GM21576 (cell line): ENCODE data around the gene CYTH4.
"Not testable (repeated sequence)": the region's sequence is repeated elsewhere in the genome, so short reads cannot be mapped to it uniquely, and the experiment has no call there.

Experiments used
- ATAC-seq: cut with Tn5 transposase; IDR thresholded peaks from one replicate; pipeline ENCODE4 v1.9.1; 2021; ENCODE audit warnings: mild to moderate bottlenecking, moderate library complexity; ENCODE audit not compliant: unreplicated experiment

CYTH4 gene

DNA sequence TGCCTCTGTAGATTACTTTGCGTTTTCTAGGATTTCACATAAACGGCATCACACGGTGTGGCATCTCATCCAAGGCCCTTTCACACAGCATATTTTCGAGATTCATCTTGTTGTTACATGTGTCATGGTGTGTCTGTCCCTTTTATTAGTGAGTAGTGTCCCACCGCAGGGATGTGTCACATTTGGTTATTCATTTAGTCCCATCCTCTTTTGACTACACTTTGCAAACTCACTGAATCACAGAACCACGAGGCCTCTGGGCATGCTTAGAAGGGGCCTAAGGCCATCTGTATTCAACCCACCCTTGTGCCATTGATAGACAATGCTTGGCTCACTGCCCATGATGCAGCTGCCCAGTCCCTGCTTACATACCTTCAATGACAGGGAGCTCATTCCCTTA is 34.1 kb upstream of the CYTH4 start:
- no peak for ATAC-seq

DNA sequence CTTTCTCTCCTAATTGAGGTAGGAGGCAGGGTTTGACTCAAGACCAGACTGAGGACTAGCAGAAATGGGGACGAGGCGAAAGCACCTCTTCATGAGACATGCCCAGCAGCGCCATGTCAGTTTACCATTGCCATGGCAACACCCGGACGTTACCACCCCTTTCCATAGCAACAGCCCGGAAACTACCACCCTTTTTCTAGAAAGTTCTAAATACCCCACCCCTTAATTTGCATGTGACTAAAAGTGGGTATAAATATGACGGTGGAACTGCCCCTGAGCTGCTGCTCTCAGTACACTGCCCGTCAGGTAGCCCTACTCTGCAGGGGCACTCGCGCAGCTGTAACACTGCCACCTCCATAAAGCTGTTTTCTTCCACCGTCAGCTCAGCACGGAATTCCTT is 32.3 kb upstream of the CYTH4 start:
- no peak for ATAC-seq

DNA sequence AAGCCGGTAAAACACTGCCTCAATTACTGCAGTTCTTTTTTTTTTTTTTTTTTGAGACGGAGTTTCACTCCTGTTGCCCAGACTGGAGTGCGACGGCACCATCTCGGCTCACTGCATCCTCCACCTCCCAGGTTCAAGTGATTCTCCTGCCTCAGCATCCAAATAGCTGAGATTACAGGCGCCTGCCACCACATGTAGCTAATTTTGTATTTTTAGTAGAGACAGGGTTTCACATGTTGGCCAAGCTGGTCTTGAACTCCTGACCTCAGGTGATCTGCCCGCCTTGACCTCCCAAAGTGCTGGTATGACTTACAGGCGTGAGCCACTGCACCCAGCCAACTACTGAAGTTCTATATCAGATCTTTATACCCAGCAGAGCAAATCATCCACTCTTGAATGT is 30.5 kb upstream of the CYTH4 start:
- not testable (repeated sequence) for ATAC-seq

DNA sequence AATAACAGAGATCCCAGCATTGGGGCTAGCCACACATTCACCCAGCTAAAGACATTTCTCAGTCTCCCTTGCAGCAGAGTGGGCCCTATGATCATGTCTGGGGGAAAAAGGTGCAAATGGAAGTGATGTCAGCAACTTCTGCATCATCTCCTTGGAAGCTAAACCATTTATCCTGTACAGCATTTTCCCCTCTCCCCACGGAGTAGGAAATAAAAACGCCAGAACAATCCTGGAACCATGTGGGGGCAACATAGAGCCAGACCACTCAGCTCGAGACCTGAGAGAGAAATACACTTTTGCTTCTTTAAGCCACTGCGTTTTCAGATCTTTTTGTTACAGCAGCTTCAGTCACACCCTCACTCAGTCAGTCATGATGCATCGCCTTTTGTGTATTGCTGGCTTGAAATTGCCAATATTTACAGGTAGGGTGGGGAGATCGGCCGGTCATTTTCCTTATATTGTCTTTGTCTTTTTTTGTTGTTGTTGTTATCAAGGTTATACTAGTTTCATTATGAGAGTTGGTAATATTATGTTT is 29.1 kb upstream of the CYTH4 start:
- no peak for ATAC-seq

DNA sequence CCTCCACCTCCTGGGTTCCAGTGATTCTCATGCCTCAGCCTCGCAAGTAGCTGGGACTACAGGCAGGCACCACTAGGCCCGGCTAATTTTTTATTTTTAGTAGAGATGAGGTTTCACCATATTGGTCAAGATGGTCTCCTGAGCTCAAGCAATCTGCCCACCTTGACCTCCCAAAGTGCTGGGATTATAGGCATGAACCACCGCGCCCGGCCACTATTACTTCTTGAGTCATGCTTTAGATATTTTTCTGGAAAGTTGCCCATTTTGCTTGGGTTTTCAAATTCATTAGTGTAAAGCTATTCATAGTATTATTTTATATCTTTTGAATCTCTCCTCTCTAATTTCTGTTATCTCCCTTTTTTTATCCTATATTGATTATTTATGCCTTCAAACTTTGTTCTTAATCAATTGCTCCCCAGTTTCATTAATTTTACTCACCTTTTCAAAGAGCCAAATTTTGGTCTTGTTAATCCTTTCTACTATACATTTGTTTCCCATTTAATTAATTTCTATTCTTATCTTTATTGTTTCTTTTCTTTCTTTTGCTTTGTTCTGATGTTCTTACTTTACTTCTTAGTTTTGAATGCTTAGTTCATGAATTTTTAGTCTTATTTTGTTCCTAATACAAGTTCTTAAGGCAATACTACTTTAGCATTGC is 28.0 kb upstream of the CYTH4 start:
- no peak for ATAC-seq

DNA sequence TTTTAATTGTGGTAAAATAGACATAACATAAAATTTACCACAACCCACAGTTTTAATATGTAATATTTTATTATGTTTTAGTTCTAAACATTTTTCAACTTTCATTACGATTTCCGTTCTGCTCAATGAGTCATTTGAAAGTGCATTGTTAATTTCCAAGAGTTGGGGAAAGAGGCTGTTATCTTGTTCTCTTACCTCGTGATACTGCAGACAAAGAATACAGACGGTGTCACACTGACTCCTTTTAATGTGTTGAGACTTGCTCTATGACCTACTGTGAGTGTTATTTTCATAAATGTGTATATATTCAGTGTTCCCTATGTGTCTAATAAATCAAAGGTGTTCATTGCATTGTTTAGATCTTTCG is 27.5 kb upstream of the CYTH4 start:
- ATAC-seq = no peak

DNA sequence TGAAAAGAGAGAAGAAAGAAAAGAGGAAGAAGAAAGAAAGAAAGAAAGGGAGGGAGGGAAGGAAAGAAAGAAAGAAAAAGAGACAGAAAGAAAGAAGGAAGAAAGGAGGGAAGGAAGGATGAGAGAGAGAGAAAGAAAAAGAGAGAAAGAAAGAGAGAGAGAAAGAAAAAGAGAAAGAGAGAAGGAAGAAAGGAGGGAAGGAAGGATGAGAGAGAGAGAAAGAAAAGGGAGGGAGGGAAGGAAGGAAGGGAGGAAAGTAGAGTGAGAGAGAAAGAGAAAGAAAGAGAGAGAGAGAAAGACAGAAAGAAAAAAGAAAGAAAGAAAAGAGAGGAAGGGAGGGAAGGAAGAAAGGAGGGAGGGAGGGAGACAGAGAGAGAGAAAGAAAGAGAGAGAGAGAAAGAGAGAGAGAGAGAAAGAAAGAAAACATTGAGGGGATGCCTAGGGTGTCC is 26.7 kb upstream of the CYTH4 start:
- no peak for ATAC-seq

DNA sequence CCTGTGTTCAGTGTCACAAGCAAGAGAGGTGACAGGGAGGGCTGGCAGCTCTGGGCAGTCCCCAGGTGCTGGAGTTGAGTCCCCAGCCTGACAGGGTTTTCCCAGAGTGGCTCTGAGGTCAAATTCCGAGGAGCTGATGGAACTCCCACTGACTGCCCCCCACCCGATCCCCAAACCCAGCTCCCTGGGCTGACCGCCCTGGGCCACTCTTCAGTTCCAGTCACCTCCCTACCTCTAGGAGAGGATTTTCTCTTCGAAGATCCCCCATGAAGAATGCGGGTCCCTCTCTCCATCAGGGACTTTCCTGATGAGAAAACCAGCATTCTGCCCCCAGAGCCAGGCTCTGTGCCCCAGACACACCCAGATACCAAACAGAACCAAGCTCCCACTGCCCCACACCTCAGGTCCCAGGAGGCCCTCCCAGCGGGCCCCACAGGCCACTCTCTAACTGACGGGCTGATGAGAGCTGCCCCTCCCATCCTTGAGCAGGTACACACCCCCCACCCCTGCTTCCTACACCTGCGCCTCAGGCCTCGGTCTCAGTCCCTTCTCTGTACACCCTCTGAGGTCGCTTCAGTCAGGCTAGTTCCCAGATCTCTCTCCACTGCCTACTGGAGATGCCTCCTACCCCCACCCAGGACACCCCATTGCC is 26.1 kb upstream of the CYTH4 start:
- ATAC-seq = no peak

DNA sequence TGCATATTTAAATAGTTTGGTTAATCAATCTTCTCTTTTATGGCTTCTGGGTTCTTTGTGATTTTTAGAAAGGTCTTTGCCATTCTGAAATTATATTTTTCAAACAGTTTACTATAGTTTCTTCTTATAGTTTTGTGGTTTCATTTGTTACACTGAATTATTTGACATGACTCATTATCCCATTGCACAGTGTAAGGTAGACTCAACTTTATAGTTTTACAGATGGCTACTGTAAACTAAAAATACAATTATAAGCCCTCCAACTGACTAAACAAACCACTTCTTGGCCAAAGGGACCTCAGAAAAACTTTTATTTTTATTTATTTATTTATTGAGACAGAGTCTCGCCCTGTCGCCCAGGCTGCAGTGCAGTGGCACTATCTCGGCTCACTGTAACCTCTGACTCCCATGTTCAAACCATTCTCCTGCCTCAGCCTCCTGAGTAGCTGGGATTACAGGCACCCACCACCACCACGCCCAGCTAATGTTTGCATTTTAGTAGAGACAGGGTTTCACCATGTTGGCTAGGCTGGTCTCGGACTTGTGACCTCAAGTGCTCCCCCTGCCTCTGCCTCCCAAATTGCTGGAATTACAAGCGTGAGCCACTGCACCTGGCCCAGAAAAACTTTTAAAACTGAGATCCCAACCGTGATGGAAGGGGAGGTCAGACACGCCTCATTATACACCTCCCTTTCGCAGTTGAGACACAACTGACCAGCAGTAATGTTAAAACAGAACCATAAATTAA is 24.1 kb upstream of the CYTH4 start:
- ATAC-seq = no peak

DNA sequence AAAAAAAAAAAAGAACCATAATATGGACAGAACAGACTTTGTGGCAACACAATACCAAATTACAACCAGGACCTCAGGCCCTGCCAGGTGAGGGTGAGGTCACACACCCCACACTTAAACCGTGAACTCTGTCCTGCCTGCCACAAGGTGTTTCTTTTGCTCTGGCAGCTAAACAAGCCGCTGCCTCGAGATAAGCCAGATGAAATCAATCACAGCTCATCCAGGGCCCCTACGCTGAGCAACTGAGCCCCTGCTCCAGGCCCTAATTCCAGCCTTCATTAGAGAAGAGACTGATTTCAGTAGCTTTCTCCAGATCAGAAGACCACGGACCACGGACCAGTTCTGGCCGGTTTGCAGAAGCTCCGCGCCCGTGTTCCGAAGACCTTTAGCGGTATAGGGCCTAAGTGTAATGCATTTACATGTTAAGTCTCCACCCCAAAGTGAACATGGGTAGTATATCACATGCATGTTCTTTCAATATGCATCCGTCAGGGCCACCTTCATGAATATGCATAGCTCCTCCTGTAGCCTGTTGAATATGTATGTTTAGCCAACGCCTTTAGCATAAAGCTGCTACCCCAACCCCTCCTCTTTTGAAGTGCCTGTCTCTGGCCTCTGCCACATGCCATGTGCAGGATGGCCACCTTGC is 23.4 kb upstream of the CYTH4 start:
- ATAC-seq = no peak

DNA sequence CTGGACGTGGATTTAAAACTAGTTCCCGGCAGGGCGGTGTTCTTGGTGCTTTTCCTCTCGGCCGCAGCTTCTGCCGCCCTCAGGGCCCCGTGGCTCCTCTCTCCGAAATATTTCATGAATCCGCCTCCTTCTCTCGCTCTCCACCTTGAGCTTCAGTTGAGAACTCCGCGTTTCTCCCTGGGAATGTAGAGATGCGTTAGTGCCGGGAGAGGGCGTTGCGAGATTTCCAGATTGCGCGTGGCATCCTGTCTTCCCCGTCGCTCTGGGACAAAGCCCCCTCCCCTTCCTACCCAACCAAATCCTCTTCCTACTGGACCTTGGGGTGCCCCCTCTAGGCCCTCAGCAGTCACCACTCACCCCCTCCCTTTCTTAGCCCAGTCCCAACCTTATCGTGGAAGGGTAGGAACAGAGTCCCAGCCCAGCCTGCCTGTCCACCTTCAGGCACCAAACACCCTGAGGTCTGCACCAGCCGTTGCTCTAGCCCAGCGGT is 22.7 kb upstream of the CYTH4 start:
- no peak for ATAC-seq

DNA sequence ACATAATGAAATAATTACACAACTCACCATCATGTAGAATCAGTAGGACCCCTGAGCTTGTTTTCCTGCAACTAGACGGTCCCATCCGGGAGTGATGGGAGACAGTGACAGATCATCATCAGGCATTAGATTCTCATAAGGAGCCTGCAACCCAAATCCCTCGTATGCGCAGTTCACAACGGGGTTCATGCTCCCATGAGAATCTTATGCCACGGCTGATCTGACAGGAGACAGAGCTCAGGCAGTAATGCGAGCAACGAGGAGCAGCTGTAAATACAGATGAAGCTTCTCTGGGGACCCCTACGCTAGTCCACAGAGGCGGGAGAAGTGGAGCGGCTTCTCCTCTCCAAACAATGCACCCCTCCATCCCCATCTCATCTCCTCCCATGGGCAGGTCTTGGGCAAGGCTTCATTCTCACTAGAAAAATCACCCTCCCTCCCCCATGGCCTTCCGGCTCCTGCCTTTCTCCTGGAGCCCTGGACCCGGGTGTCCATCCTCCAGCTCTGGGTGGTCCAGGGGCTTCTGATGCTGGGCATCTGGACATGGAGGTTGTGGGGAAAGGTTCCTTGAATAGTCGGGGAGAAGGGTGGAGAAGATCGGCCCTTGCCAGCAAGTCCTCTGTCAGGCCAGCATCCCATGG is 22.0 kb upstream of the CYTH4 start:
- no peak for ATAC-seq

DNA sequence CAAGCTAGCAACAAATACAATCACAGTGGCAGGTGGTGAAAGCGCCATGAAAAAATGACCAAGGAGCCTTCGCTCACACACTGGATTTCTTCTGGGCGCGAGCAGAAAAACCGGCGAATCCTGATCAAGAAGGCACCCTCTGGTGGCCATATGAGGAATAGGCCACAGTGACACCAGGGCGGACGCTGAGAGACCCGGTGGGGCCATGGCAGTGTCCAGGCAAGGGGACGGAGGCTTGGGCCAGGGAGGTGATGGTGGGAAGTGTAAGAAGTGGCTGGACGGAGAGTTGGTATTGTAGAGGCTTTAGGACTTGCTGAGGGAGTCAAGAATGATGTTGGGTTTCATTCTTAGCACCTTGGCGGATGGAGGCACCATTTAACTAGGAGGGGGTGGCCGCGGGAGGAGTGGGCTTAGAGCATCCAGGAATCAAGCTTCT is 21.4 kb upstream of the CYTH4 start:
- no peak for ATAC-seq

DNA sequence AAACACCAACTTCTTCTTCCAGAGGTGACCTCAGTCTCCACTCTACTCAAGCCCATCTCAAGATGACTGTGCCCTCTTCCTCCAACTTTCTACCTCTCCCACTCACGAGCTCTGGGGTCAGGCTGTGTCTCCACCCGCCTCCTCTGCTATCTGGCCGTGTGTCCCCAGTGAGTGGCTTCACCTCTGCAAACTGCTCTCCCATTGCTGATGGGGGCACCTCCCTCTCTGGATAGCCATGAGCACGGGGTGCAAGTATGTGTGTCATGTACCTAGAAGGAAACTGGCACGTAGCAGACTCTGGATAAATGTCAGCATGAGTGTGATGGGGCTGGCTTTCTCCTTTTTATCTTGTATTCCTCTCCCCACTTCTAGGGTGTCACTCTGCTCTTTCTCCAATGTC is 20.0 kb upstream of the CYTH4 start:
- no peak for ATAC-seq

DNA sequence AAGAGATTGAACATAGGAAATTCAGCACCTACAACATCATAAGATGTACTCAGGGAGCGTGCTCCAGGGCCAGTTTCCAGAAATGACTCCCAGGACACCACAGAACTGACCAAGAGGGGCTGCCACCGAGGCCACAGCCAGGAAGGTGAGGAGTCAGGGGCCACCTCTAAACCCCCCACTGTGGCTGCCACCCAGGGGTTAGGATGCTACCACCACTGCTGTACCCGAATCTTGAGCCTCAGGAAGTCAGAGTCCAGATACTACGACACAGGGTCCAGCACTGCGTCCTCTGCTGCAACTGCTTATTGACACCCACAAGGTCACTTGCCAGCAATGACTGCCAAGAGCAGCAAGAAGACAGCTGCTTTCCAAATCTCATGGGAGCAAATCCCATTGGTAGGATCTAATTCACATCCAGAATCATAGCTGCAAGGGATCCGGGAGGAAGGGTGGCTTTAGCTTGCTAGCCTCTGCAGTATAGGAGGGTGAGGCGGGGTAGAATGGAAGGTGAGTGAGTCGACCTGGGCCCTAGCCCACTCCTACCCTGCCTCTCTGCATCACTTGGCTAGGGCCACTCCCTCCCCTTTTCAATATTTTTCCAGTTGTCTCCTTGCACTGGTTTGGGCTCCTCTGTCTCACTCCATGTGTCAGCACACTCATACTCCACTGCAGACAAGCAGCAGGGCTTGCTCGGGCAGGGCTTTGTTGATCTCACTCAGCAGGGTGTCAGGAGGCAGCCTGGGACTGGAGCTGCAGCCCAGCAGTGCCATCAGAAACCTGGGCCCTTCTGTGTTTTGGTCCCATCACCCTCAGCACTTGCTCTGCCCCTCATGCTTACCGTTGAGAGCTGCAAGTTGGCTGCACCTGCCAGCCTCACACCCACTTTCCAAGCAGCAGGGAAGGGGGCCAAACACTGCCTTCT is 18.1 kb upstream of the CYTH4 start:
- ATAC-seq = no peak

DNA sequence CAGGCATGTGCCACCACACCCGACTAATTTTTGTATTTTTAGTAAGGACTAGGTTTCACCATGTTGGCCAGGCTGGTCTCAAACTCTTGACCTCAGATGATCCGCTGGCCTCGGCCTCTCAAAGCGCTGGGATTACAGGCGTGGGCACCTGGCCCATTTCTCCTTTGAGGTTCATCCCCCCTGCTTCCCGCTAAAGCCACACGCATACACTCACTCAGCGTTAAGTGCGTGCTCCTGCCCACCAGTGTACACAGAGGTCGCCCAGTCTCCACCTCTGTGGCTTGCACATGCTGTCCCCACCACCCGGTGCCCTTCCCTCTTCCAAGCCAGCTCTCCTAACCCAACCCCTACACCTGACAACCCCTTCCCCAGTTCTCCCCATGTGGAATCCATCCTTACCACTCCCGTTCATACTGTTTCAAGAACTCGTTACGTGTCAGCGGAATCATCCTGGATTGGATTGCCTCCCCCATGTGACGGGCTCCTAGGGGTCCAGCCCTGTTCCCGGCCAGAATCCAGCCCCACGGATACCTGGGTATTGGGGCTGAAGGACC is 15.7 kb upstream of the CYTH4 start:
- no peak for ATAC-seq

DNA sequence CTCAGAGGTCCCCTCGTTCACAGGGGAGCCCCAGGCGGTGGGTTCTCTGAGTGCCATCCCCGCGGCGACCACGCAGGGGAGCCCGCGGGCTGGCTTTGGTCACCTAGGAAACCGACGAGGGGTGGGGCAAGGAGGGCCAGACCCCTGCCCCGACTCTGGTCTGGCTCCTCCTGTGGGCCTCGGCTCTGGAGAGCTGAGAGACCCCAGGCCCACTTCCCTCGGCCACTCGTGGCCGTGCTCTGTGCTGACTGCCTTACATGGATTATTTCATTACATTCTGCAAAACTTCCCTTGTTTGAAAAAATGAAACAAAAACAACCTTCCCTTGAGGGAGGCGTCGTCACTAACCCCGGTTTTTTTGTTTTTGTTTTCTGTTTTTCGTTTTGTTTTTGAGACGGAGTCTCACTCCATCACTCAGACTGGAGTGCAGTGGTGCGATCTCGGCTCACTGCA is 15.1 kb upstream of the CYTH4 start:
- no peak for ATAC-seq

DNA sequence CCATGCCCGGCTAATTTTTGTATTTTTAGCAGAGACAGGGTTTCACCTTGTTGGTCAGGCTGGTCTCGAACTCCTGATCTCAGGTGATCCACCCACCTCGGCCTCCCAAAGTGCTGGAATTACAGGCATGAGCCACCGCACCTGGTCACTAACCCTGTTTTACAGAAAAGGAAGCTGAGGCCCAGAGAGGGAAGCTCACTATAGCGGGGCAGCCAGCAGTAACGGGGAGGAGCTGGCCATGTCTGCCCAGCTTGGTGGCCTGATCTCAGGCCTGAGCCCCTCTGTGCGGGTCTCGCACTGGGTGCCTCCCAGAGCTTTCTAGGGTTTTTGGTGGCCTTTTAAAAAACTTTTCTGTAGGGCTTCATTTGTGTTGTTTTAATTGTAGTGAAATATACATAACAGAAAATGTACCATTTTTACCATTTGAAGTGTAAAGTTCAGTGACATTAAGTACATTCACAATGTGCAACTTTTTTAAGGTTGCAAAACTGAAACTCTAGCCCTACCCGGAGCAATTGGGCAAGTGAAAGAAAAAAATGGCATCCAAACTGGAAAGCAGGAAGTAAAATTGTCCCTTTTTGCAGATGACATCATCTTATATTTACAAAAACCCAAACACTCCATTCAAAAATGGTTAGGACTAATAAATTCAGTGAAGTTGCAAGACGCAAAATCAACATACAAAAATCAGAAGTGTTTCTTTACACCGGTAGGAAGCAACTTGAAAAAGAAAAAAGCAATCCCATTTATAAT is 14.5 kb upstream of the CYTH4 start:
- ATAC-seq = no peak
